HL-60 (cell line): ENCODE measurements around the gene PRIM1.

Experiments
- DNase-seq, 2 experiments: peaks; one replicate each; pipeline ENCODE4 v3.0.0-alpha.2; 2010 to 2020; ENCODE audit warnings: low read depth in 1 of 2, low spot score in 1 of 2
- H3K27ac ChIP-seq: fragments of 250-450 bp; sonication (Bioruptor Pico); replicated peaks from 2 replicates; pipeline ENCODE4 v1.5.1; 2020; ENCODE audit warnings: mild to moderate bottlenecking, moderate library complexity
- H3K27me3 ChIP-seq: fragments of 250-450 bp; sonication (Bioruptor Pico); 2 replicates; pipeline ENCODE4 v1.5.1; 2021; ENCODE audit warnings: mild to moderate bottlenecking, moderate library complexity; ENCODE audit not compliant: insufficient read depth, poor library complexity, severe bottlenecking
- H3K4me3 ChIP-seq: replicated peaks from 2 replicates; pipeline ENCODE4 v1.5.1; 2011; ENCODE audit warnings: mild to moderate bottlenecking, control low read depth, low read length; ENCODE audit not compliant: insufficient read depth
- GABPA ChIP-seq: IDR thresholded peaks from 2 replicates; pipeline ENCODE4 v1.6.1; 2012; ENCODE audit warnings: low read depth
- POLR2AphosphoS5 ChIP-seq: IDR thresholded peaks from 2 replicates; pipeline ENCODE4 v1.6.1; 2012; ENCODE audit warnings: low read depth
- REST ChIP-seq: IDR thresholded peaks from 2 replicates; pipeline ENCODE4 v1.6.1; 2012; ENCODE audit warnings: low read depth; ENCODE audit not compliant: insufficient replicate concordance
- SPI1 ChIP-seq: IDR thresholded peaks from 2 replicates; pipeline ENCODE4 v1.6.1; 2012; ENCODE audit warnings: low read depth, mild to moderate bottlenecking, borderline replicate concordance
- TF ChIP-seq, protein P1 (sequence below): IDR thresholded peaks from one replicate; pipeline ENCODE4 v1.5.1; 2011; ENCODE audit warnings: low read length, control low read depth, inconsistent platforms; ENCODE audit not compliant: insufficient read depth

Gene PRIM1

DNA sequence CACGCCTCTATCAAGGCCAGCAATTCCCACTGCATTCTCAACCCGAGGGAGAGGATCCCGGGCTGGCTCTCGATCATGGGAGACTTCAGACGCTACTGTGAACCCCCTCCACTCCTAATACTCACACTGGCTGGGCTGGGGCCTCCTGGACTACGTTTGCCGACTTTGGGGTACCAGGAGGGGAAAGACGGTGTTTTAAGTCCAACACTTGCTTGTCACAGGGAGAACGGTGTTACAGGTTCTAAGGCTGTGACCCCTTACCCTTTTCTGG is 27.5 kb downstream of the PRIM1 start:
- no peak for DNase-seq
- Histone ChIP-seq H3K4me3 (peak overlapping the region; percentile 75), H3K27me3 (no peaks in the 10 kb centered on the region), H3K27ac (peak overlapping the region; percentile 94)
- TF ChIP-seq REST: no peak
- TF ChIP-seq POLR2AphosphoS5: no peak
- TF ChIP-seq GABPA: no peak
- TF ChIP-seq, protein P1, sequence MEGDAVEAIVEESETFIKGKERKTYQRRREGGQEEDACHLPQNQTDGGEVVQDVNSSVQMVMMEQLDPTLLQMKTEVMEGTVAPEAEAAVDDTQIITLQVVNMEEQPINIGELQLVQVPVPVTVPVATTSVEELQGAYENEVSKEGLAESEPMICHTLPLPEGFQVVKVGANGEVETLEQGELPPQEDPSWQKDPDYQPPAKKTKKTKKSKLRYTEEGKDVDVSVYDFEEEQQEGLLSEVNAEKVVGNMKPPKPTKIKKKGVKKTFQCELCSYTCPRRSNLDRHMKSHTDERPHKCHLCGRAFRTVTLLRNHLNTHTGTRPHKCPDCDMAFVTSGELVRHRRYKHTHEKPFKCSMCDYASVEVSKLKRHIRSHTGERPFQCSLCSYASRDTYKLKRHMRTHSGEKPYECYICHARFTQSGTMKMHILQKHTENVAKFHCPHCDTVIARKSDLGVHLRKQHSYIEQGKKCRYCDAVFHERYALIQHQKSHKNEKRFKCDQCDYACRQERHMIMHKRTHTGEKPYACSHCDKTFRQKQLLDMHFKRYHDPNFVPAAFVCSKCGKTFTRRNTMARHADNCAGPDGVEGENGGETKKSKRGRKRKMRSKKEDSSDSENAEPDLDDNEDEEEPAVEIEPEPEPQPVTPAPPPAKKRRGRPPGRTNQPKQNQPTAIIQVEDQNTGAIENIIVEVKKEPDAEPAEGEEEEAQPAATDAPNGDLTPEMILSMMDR: no peak
- no peak for TF ChIP-seq SPI1

DNA sequence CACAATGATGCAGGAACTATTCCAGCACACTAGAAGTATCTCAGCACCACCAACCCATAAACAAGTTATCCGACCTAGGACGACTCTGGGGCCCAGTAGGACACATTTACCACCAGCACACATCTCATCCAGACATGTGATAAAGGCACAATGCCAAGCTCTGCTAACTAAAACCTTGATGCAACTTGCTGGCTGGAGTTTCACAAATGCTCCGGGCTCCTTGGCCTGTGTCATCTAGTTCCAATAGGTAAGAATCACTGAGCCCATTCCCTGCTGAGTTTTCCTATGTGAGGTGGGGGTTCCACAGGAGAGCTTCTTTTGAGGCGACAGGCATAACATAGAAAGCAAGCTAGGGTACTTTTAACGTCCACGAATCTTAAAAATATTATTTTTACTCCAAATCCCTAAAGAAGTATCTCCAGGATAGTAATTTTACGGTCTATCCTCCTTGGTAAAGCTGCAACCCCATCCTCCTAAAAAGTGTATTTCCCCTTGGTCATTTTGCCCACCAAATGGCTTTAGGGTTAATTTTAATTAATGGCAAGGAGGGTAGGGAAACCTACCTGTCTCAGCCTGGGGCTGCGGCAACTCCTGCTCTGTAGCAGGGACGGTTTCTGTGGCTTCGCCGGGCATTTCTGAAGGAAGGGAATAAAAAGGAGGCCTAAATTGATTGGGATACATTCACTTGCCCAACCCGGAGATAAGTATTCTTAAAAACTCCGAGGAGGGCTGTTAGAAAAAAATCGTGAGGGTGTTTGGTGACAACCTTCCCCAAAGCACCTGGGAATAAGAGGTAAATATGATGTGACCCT is 28.0 kb downstream of the PRIM1 start:
- Histone ChIP-seq H3K27ac (peak overlapping the region; percentile 94), H3K4me3 (peak overlapping the region; percentile 75), H3K27me3 (no peaks in the 10 kb centered on the region)
- peak; percentile 54; the same call in 1 of the 2 replicates for TF ChIP-seq POLR2AphosphoS5
- TF ChIP-seq REST: no peak
- peak in 1 of 2 experiments; percentile 44 for DNase-seq

- Histone ChIP-seq H3K4me3 (peak overlapping the region; percentile 75), H3K27ac (peak overlapping the region; percentile 94), H3K27me3 (no peaks in the 10 kb centered on the region)
- TF ChIP-seq SPI1 (no peak), POLR2AphosphoS5 (no peak), GABPA (no peak), REST (no peak)
- TF ChIP-seq, protein P1: no peak
- no peak for DNase-seq
Measured at GRCh38 chr12:56723352-56723751, 28.8 kb downstream of the PRIM1 start.
